Liver (tissue), 9 donors: ENCODE data around the gene BEGAIN. TPM values are rescaled to one million over a fixed set of nuclear protein-coding genes. Genes with fewer than 3 reads are reported as not detected.

ENCODE experiments used
- DNase-seq: peaks from one replicate; pipeline ENCODE4 v3.0.0-alpha.2; 2017; ENCODE audit warnings: low spot score
- H3K27ac ChIP-seq, 2 donors: one replicate each; pipeline ENCODE4 v1.7.0; 2013; ENCODE audit warnings: inconsistent platforms in 2 of 2, low read length in 2 of 2, control low read depth in 1 of 2, low read depth in 1 of 2, mild to moderate bottlenecking in 1 of 2
- H3K27me3 ChIP-seq, 4 donors: one replicate each; pipeline versions ENCODE4 v1.6.1 to v1.7.0; 2013; ENCODE audit warnings: low read length in 3 of 4, inconsistent platforms in 1 of 4, mild to moderate bottlenecking in 1 of 4, moderate library complexity in 1 of 4; ENCODE audit not compliant: control insufficient read depth in 4 of 4, insufficient read depth in 4 of 4
- H3K36me3 ChIP-seq, 4 donors: one replicate each; pipeline versions ENCODE4 v1.6.1 to v1.7.0; 2013; ENCODE audit warnings: low read length in 3 of 4, mild to moderate bottlenecking in 3 of 4, low read depth in 1 of 4, moderate library complexity in 1 of 4; ENCODE audit not compliant: control insufficient read depth in 4 of 4, insufficient read depth in 3 of 4
- H3K4me1 ChIP-seq, 4 donors: one replicate each; pipeline versions ENCODE4 v1.6.1 to v1.7.0; 2013; ENCODE audit warnings: low read length in 3 of 4, mild to moderate bottlenecking in 3 of 4, moderate library complexity in 1 of 4; ENCODE audit not compliant: control insufficient read depth in 4 of 4, insufficient read depth in 4 of 4
- H3K4me3 ChIP-seq, 3 donors: one replicate each; pipeline versions ENCODE4 v1.6.1 to v1.7.0; 2013; ENCODE audit warnings: low read length in 3 of 3, control low read depth in 1 of 3, low read depth in 1 of 3, mild to moderate bottlenecking in 1 of 3
- H3K9ac ChIP-seq, 2 donors: one replicate each; pipeline ENCODE4 v1.7.0; 2013; ENCODE audit warnings: low read length in 2 of 2, mild to moderate bottlenecking in 2 of 2, moderate library complexity in 2 of 2, control low read depth in 1 of 2, low read depth in 1 of 2
- H3K9me3 ChIP-seq, 4 donors: one replicate each; pipeline versions ENCODE4 v1.6.1 to v1.7.0; 2013; ENCODE audit warnings: low read length in 3 of 4; ENCODE audit not compliant: control insufficient read depth in 4 of 4
- EGR1 ChIP-seq, 2 donors: IDR thresholded peaks; 2 replicates each; pipeline ENCODE4 v1.6.1; 2016 to 2018; ENCODE audit warnings: antibody characterized with exemption in 2 of 2, low read depth in 2 of 2
- FOXA2 ChIP-seq: IDR thresholded peaks from 2 replicates; pipeline ENCODE4 v1.6.1; 2016; ENCODE audit warnings: antibody characterized with exemption
- GABPA ChIP-seq, 2 donors: IDR thresholded peaks in 1 of 2; conservative IDR thresholded peaks in 1 of 2; 2 replicates each; pipeline ENCODE4 v1.6.1; 2016; ENCODE audit warnings: antibody characterized with exemption in 2 of 2, mild to moderate bottlenecking in 1 of 2, moderate library complexity in 1 of 2
- HNF4A ChIP-seq, 2 donors: conservative IDR thresholded peaks; 2 replicates each; pipeline ENCODE4 v1.6.1; 2016; ENCODE audit warnings: antibody characterized with exemption in 2 of 2, mild to moderate bottlenecking in 2 of 2
- JUND ChIP-seq, 2 donors: IDR thresholded peaks; 2 replicates each; pipeline ENCODE4 v1.6.1; 2016; ENCODE audit warnings: antibody characterized with exemption in 2 of 2
- NR2F2 ChIP-seq: IDR thresholded peaks from 2 replicates; pipeline ENCODE4 v1.6.1; 2016; ENCODE audit warnings: antibody characterized with exemption
- RXRA ChIP-seq, 2 donors: IDR thresholded peaks; 2 replicates each; pipeline ENCODE4 v1.6.1; 2017 to 2018; ENCODE audit warnings: antibody characterized with exemption in 2 of 2, mild to moderate bottlenecking in 1 of 2
- SP1 ChIP-seq: IDR thresholded peaks from 2 replicates; pipeline ENCODE4 v1.6.1; 2018; ENCODE audit warnings: antibody characterized with exemption, mild to moderate bottlenecking
- TAF1 ChIP-seq: conservative IDR thresholded peaks from 2 replicates; pipeline ENCODE4 v1.6.1; 2016; ENCODE audit warnings: antibody characterized with exemption, mild to moderate bottlenecking
- YY1 ChIP-seq: IDR thresholded peaks from 2 replicates; pipeline ENCODE4 v1.6.1; 2016; ENCODE audit warnings: antibody characterized with exemption, mild to moderate bottlenecking
- WGBS: extraction: QIAGEN DNeasy Blood & Tissue Kit; methylation state at CpG from one replicate; pipeline ENCODE4 v1.1.7; 2013; 5-methylcytosine and 5-hydroxymethylcytosine counted together
- polyA plus RNA-seq, 2 donors: library from polyadenylated mRNA; stranded (reverse) in 1 of 2; unstranded in 1 of 2; fragments of 200-250 nt in 1 of 2; fragments of >200 nt in 1 of 2; fragmentation: Nextera tagmentation in 1 of 2; extraction: Ambion mirVana in 1 of 2; gene quantifications; one replicate each; pipeline versions ENCODE4 v1.2.1 to v1.2.3, GENCODE V29; 2013 to 2015
- total RNA-seq, 2 donors: library from RNA; depleted of rRNA; stranded (reverse); fragments of >200 nt; gene quantifications; one replicate each; pipeline ENCODE4 v1.2.3, GENCODE V29; 2014
- TF ChIP-seq, protein P1 (sequence below): IDR thresholded peaks from 2 replicates; pipeline ENCODE4 v1.6.1; 2016; ENCODE audit warnings: antibody characterized with exemption
- TF ChIP-seq, protein P2 (sequence below): IDR thresholded peaks from 2 replicates; pipeline ENCODE4 v1.6.1; 2016; ENCODE audit warnings: antibody characterized with exemption
- TF ChIP-seq, protein P3 (sequence below): IDR thresholded peaks from 2 replicates; pipeline ENCODE4 v1.6.1; 2016; ENCODE audit warnings: antibody characterized with exemption, mild to moderate bottlenecking
- TF ChIP-seq, protein P4 (sequence below): IDR thresholded peaks from 2 replicates; pipeline ENCODE4 v1.6.1; 2016; ENCODE audit warnings: antibody characterized with exemption
- donor health status: healthy.
- donor health status: healthy.
- donor health status: healthy.
- donor health status: healthy.
- donor health status: healthy.

BEGAIN gene
- total and polyA plus RNA-seq, 4 donors: 0.11 to 1.9 (median 0.29) TPM

DNA sequence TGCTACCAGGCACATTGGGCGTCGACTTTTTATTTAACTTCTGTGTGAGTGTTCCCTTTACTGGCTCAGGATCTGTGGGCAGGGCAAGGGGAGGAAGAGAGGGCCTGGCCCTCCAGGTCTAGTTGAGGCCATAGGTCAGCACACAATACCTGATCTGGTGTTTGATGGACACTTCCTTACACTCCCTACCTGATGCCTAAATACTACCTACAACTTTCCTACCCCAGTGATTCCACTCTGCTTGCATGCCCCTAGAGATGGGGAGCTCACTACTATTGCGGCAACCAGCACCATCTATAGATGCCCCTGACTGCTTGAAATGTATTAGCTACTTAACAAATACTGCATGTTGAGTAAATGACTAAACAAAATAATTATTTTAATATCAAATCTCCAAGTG lies 20.8 kb upstream of the BEGAIN start:
- no peak overlapping the region for H3K4me3 ChIP-seq
- H3K27ac ChIP-seq: no peak overlapping the region
- H3K36me3 ChIP-seq: no peaks in the 10 kb centered on the region
- TF ChIP-seq RXRA (IDR thresholded peaks at IDR 0.05): no peak
- TF ChIP-seq, protein P1, sequence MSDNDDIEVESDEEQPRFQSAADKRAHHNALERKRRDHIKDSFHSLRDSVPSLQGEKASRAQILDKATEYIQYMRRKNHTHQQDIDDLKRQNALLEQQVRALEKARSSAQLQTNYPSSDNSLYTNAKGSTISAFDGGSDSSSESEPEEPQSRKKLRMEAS: no peak
- TF ChIP-seq EGR1 (IDR thresholded peaks at IDR 0.05; ENCODE audit: low read depth in 2 of 2): no peak
- TF ChIP-seq, protein P2, sequence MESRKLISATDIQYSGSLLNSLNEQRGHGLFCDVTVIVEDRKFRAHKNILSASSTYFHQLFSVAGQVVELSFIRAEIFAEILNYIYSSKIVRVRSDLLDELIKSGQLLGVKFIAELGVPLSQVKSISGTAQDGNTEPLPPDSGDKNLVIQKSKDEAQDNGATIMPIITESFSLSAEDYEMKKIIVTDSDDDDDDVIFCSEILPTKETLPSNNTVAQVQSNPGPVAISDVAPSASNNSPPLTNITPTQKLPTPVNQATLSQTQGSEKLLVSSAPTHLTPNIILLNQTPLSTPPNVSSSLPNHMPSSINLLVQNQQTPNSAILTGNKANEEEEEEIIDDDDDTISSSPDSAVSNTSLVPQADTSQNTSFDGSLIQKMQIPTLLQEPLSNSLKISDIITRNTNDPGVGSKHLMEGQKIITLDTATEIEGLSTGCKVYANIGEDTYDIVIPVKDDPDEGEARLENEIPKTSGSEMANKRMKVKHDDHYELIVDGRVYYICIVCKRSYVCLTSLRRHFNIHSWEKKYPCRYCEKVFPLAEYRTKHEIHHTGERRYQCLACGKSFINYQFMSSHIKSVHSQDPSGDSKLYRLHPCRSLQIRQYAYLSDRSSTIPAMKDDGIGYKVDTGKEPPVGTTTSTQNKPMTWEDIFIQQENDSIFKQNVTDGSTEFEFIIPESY: no peak
- no peak for TF ChIP-seq FOXA2
- TF ChIP-seq, protein P3, sequence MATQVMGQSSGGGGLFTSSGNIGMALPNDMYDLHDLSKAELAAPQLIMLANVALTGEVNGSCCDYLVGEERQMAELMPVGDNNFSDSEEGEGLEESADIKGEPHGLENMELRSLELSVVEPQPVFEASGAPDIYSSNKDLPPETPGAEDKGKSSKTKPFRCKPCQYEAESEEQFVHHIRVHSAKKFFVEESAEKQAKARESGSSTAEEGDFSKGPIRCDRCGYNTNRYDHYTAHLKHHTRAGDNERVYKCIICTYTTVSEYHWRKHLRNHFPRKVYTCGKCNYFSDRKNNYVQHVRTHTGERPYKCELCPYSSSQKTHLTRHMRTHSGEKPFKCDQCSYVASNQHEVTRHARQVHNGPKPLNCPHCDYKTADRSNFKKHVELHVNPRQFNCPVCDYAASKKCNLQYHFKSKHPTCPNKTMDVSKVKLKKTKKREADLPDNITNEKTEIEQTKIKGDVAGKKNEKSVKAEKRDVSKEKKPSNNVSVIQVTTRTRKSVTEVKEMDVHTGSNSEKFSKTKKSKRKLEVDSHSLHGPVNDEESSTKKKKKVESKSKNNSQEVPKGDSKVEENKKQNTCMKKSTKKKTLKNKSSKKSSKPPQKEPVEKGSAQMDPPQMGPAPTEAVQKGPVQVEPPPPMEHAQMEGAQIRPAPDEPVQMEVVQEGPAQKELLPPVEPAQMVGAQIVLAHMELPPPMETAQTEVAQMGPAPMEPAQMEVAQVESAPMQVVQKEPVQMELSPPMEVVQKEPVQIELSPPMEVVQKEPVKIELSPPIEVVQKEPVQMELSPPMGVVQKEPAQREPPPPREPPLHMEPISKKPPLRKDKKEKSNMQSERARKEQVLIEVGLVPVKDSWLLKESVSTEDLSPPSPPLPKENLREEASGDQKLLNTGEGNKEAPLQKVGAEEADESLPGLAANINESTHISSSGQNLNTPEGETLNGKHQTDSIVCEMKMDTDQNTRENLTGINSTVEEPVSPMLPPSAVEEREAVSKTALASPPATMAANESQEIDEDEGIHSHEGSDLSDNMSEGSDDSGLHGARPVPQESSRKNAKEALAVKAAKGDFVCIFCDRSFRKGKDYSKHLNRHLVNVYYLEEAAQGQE: no peak
- TF ChIP-seq SP1: no peak
- TF ChIP-seq GABPA (IDR thresholded peaks at IDR 0.05 in 1 of 2, conservative IDR thresholded peaks at IDR 0.05 in 1 of 2): no peak
- no peak for TF ChIP-seq TAF1
- TF ChIP-seq, protein P4, sequence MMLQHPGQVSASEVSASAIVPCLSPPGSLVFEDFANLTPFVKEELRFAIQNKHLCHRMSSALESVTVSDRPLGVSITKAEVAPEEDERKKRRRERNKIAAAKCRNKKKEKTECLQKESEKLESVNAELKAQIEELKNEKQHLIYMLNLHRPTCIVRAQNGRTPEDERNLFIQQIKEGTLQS: no peak
- no peak for TF ChIP-seq NR2F2
- TF ChIP-seq JUND (IDR thresholded peaks at IDR 0.05): no peak
- no peak for TF ChIP-seq HNF4A (conservative IDR thresholded peaks at IDR 0.05)
- no peak for TF ChIP-seq YY1
- 96% methylated on average over 3 of the region's 3 CpGs for WGBS
- no peaks in the 10 kb centered on the region for H3K27me3 ChIP-seq
- no peak for DNase-seq
- no peaks in the 10 kb centered on the region for H3K4me1 ChIP-seq
- H3K9me3 ChIP-seq: no peaks in the 10 kb centered on the region
- no peak overlapping the region for H3K9ac ChIP-seq

DNA sequence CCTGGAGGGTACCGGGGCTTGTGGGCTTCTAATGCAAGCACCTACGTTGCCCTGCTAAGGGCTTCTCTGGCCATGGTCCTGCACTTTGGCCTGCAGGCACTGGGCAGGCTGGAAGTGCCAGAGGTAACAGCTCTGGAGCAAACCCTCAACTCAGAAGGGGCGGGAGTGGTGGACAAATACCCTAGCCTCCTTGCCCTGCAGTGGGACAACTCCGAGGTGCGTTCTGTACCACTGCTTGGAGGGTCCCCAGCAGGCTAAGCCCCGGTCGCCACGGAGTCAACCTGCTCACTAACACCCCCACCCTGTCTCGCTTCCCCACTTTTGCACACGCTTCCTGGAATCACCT lies 20.4 kb upstream of the BEGAIN start:
- H3K9ac ChIP-seq: no peak overlapping the region
- H3K27ac ChIP-seq: no peak overlapping the region
- 95% methylated on average over 10 of the region's 10 CpGs for WGBS
- H3K36me3 ChIP-seq: no peaks in the 10 kb centered on the region
- DNase-seq: no peak
- no peaks in the 10 kb centered on the region for H3K9me3 ChIP-seq
- H3K4me3 ChIP-seq: no peak overlapping the region
- TF ChIP-seq HNF4A (conservative IDR thresholded peaks at IDR 0.05): no peak
- H3K4me1 ChIP-seq: no peaks in the 10 kb centered on the region
- no peaks in the 10 kb centered on the region for H3K27me3 ChIP-seq
